CD14-positive monocyte (primary cell): ENCODE data around the gene SP100. TPM values are rescaled to one million over a fixed set of nuclear protein-coding genes. Genes with fewer than 3 reads are reported as not detected.
A peak's percentile ranks its signal among the peaks of the same experiment; 100 is the strongest.

Source experiments
- DNase-seq, 3 donors: peaks; one replicate each; pipeline ENCODE4 v3.0.0-alpha.2; 2011 to 2022
- H2AFZ ChIP-seq: 2 replicates; pipeline ENCODE4 v1.6.0; 2012; ENCODE audit warnings: mild to moderate bottlenecking, low read depth, low read length, inconsistent platforms; ENCODE audit not compliant: insufficient read depth, poor library complexity, severe bottlenecking
- H3K27ac ChIP-seq, 2 donors: 1 replicate in 1 of 2; 2 replicates in 1 of 2; pipeline ENCODE4 v1.5.1; 2012 to 2013; ENCODE audit warnings: low read length in 2 of 2, control low read depth in 1 of 2, inconsistent platforms in 1 of 2, low read depth in 1 of 2, mild to moderate bottlenecking in 1 of 2
- H3K27me3 ChIP-seq, 2 donors: one replicate each; pipeline versions ENCODE4 v1.6.0 to v1.6.1; 2011 to 2013; ENCODE audit warnings: low read length in 2 of 2; ENCODE audit not compliant: control insufficient read depth in 2 of 2, insufficient read depth in 2 of 2
- H3K36me3 ChIP-seq, 2 donors: replicated peaks in 1 of 2; 1 replicate in 1 of 2; 2 replicates in 1 of 2; pipeline versions ENCODE4 v1.5.1 to v1.6.1; 2012 to 2013; ENCODE audit warnings: low read length in 2 of 2, control low read depth in 1 of 2, inconsistent platforms in 1 of 2, mild to moderate bottlenecking in 1 of 2; ENCODE audit not compliant: insufficient read depth in 2 of 2, control insufficient read depth in 1 of 2
- H3K4me1 ChIP-seq, 2 donors: 1 replicate in 1 of 2; 2 replicates in 1 of 2; pipeline versions ENCODE4 v1.5.1 to v1.6.1; 2012 to 2013; ENCODE audit warnings: low read length in 2 of 2, control low read depth in 1 of 2, inconsistent platforms in 1 of 2, mild to moderate bottlenecking in 1 of 2, moderate library complexity in 1 of 2; ENCODE audit not compliant: insufficient read depth in 2 of 2, control insufficient read depth in 1 of 2
- H3K4me2 ChIP-seq: replicated peaks from 2 replicates; pipeline ENCODE3; 2012; ENCODE audit warnings: low read length, moderate library complexity, mild to moderate bottlenecking; ENCODE audit not compliant: poor library complexity, severe bottlenecking; ENCODE audit errors: extremely low read depth
- H3K4me3 ChIP-seq, 3 experiments: fragments of 200-600 bp in 1 of 3; sonication (generic) in 1 of 3; replicated peaks in 1 of 3; 1 replicate in 2 of 3; 2 replicates in 1 of 3; pipeline ENCODE4 v1.5.1; 2011 to 2013; ENCODE audit warnings: low read length in 3 of 3, mild to moderate bottlenecking in 3 of 3, control low read depth in 2 of 3, low read depth in 2 of 3, inconsistent platforms in 1 of 3, moderate library complexity in 1 of 3
- H3K79me2 ChIP-seq: 2 replicates; pipeline ENCODE4 v1.6.0; 2012; ENCODE audit warnings: mild to moderate bottlenecking, control low read depth, inconsistent platforms, low read length, moderate library complexity; ENCODE audit not compliant: insufficient read depth
- H3K9ac ChIP-seq: 2 replicates; pipeline ENCODE4 v1.6.0; 2017; ENCODE audit warnings: low read length, mild to moderate bottlenecking; ENCODE audit not compliant: insufficient read depth, poor library complexity, severe bottlenecking
- H3K9me3 ChIP-seq, 2 donors: replicated peaks in 1 of 2; 1 replicate in 1 of 2; 2 replicates in 1 of 2; pipeline versions ENCODE4 v1.5.1 to v1.6.1; 2012 to 2013; ENCODE audit warnings: low read length in 2 of 2, control low read depth in 1 of 2; ENCODE audit not compliant: control insufficient read depth in 1 of 2, insufficient read depth in 1 of 2
- H4K20me1 ChIP-seq: 2 replicates; pipeline ENCODE4 v1.6.0; 2012; ENCODE audit warnings: mild to moderate bottlenecking, low read length, control low read depth, moderate library complexity; ENCODE audit not compliant: insufficient read depth
- H3K27ac Mint-ChIP-seq, 7 donors: one replicate each; pipeline ENCODE4 v1.8.0; 2020; ENCODE audit warnings: mild to moderate bottlenecking in 7 of 7, mixed read lengths in 7 of 7, moderate library complexity in 6 of 7, inconsistent platforms in 2 of 7
- H3K27me3 Mint-ChIP-seq, 3 donors: one replicate each; pipeline ENCODE4 v1.8.0; 2021 to 2022; ENCODE audit warnings: low read depth in 3 of 3, mild to moderate bottlenecking in 3 of 3, mixed read lengths in 3 of 3, moderate library complexity in 3 of 3, inconsistent platforms in 1 of 3
- H3K36me3 Mint-ChIP-seq, 2 donors: one replicate each; pipeline ENCODE4 v1.8.0; 2020; ENCODE audit warnings: mixed read lengths in 2 of 2, inconsistent platforms in 1 of 2, mild to moderate bottlenecking in 1 of 2
- H3K4me1 Mint-ChIP-seq: one replicate; pipeline ENCODE4 v1.8.0; 2020; ENCODE audit warnings: mild to moderate bottlenecking, mixed read lengths
- H3K4me3 Mint-ChIP-seq, 2 donors: one replicate each; pipeline ENCODE4 v1.8.0; 2020; ENCODE audit warnings: mild to moderate bottlenecking in 2 of 2, mixed read lengths in 2 of 2, moderate library complexity in 1 of 2
- H3K9me3 Mint-ChIP-seq, 7 donors: one replicate each; pipeline ENCODE4 v1.8.0; 2020 to 2022; ENCODE audit warnings: mixed read lengths in 7 of 7, mild to moderate bottlenecking in 6 of 7, moderate library complexity in 6 of 7, inconsistent platforms in 2 of 7
- CTCF ChIP-seq: fragments of 200-600 bp; IDR thresholded peaks from one replicate; pipeline ENCODE4 v1.8.0; 2022; ENCODE audit warnings: antibody characterized with exemption, mild to moderate bottlenecking
- WGBS: methylation state at CpG from one replicate; pipeline ENCODE4 v1.1.5; 2013; ENCODE audit warnings: missing lambda C conversion rate; ENCODE audit not compliant: insufficient coverage; 5-methylcytosine and 5-hydroxymethylcytosine counted together
- intact Hi-C, 2 donors: fragments of 100-400 bp; cut with micrococcal nuclease; formaldehyde crosslinking; loops; one replicate each; pipeline versions ENCODE4 v1.15.0 to v1.15.1; 2023
- polyA plus RNA-seq, 3 donors: library from polyadenylated mRNA; depleted of rRNA in 1 of 3; unstranded in 2 of 3; stranded (reverse) in 1 of 3; fragments of 300-500 nt in 2 of 3; fragments of >200 nt in 1 of 3; fragmentation: Illumina TruSeq in 2 of 3; gene quantifications; 1 replicate in 2 of 3; 2 replicates in 1 of 3; pipeline ENCODE4 v1.2.3, GENCODE V29; 2012 to 2021

SP100 gene
- polyA plus RNA-seq, 3 donors = 68.1 to 101 (median 97.4) TPM

- peak overlapping the region; percentile 51 to 100 for H3K4me3 Mint-ChIP-seq
- Histone ChIP-seq H3K27ac (peak overlapping the region; percentile 94 to 98), H3K36me3 (no peaks in the 10 kb centered on the region), H3K9me3 (no peaks in the 10 kb centered on the region), H2AFZ (peak overlapping the region; percentile 92), H3K4me1 (peaks cover 60 to 71% of the 10 kb centered on the region in 2 donors), H4K20me1 (peaks cover 3% of the 10 kb centered on the region), H3K79me2 (peaks cover 40% of the 10 kb centered on the region), H3K4me3 (peak overlapping the region in 1 of 3 experiments; percentile 85), H3K27me3 (no peaks in the 10 kb centered on the region), H3K9ac (peak overlapping the region; percentile 96), H3K4me2 (peak overlapping the region; percentile 79)
- 73% methylated on average over 9 of the region's 9 CpGs for WGBS
- peak overlapping the region; percentile 99 to 100 (median 99) for H3K27ac Mint-ChIP-seq
- peaks cover 0 to 2% (median 0%) of the 10 kb centered on the region in 3 donors for H3K27me3 Mint-ChIP-seq
- H3K9me3 Mint-ChIP-seq = peaks cover 0 to 2% (median 0%) of the 10 kb centered on the region in 7 donors
- DNase-seq = no peak
- H3K4me1 Mint-ChIP-seq = peaks cover 64% of the 10 kb centered on the region
- intact Hi-C loops = loop anchor here (5.0 to 10.0 kb wide), 7 partner anchors 34 to 384 kb away; partner anchors contain the start of genes SP110 (in 1 of the 2), SP140 (in 1 of the 2) and SP140L (in 1 of the 2)
- peaks cover 0 to 1% of the 10 kb centered on the region in 2 donors for H3K36me3 Mint-ChIP-seq
- TF ChIP-seq CTCF = no peak
Measured at GRCh38 chr2:230412846-230413245, 3.2 kb upstream of the SP100 start.

GRCh38 chr2:230413479-230413878 lies 2.5 kb upstream of the SP100 start:
- WGBS = no CpG with 5 or more reads among the region's 3 CpGs
- H3K27ac ChIP-seq = peak overlapping the region in 1 of 2 donors; percentile 99
- peaks cover 70% of the 10 kb centered on the region for H3K4me1 Mint-ChIP-seq

More at GRCh38 chr2:230413479-230413878, 2.5 kb upstream of the SP100 start:
- Histone ChIP-seq H3K27me3 (no peaks in the 10 kb centered on the region), H3K4me3 (no peak overlapping the region), H3K4me2 (no peak overlapping the region), H3K9me3 (no peaks in the 10 kb centered on the region), H3K4me1 (peaks cover 67 to 78% of the 10 kb centered on the region in 2 donors), H3K36me3 (no peaks in the 10 kb centered on the region), H4K20me1 (peaks cover 9% of the 10 kb centered on the region), H3K9ac (no peak overlapping the region), H2AFZ (no peak overlapping the region), H3K79me2 (peaks cover 46% of the 10 kb centered on the region)
- H3K4me3 Mint-ChIP-seq = no peak overlapping the region
- H3K27me3 Mint-ChIP-seq = peaks cover 0 to 2% (median 0%) of the 10 kb centered on the region in 3 donors
- TF ChIP-seq CTCF = no peak
- intact Hi-C loops = loop anchor here (5.0 to 10.0 kb wide), 7 partner anchors 34 to 384 kb away; partner anchors contain the start of genes SP110 (in 1 of the 2), SP140 (in 1 of the 2) and SP140L (in 1 of the 2)
- H3K9me3 Mint-ChIP-seq = peaks cover 0 to 2% (median 0%) of the 10 kb centered on the region in 7 donors
- peak overlapping the region in 2 of 7 donors; percentile 63 to 99 for H3K27ac Mint-ChIP-seq
- peaks cover 3 to 4% of the 10 kb centered on the region in 2 donors for H3K36me3 Mint-ChIP-seq
- DNase-seq = no peak
